SU-DHL-6 (cell line): ENCODE measurements around the gene KHSRP.

ENCODE experiments used
- H2AFZ ChIP-seq: fragments of 200-600 bp; sonication (generic); 2 replicates; pipeline ENCODE4 v1.6.1; 2014; ENCODE audit warnings: low read depth, mild to moderate bottlenecking, moderate library complexity, mixed read lengths, antibody characterized with exemption, low read length; ENCODE audit not compliant: severe bottlenecking
- H3F3A ChIP-seq: fragments of 200-600 bp; shearing (Covaris generic); 2 replicates; pipeline ENCODE4 v1.6.0; 2016; ENCODE audit warnings: antibody characterized with exemption, mild to moderate bottlenecking; ENCODE audit not compliant: insufficient read depth
- H3K27ac ChIP-seq: fragments of 200-600 bp; sonication (generic); 2 replicates; pipeline ENCODE4 v1.5.1; 2016; ENCODE audit warnings: low read depth, mild to moderate bottlenecking, low read length, moderate library complexity, mixed read lengths
- H3K27me3 ChIP-seq: fragments of 200-600 bp; sonication (generic), shearing (Covaris generic); 2 replicates; pipeline ENCODE4 v1.6.0; 2014; ENCODE audit warnings: mild to moderate bottlenecking, low read length
- H3K36me3 ChIP-seq: fragments of 200-600 bp; sonication (generic); 2 replicates; pipeline ENCODE4 v1.6.1; 2014; ENCODE audit warnings: mild to moderate bottlenecking, low read length, mixed read lengths
- H3K4me2 ChIP-seq: fragments of 300-600, 200-600 bp; shearing (Covaris generic), sonication (generic); 2 replicates; pipeline ENCODE4 v1.6.0; 2014; ENCODE audit warnings: low read length, low read depth, mild to moderate bottlenecking; ENCODE audit not compliant: poor library complexity, severe bottlenecking
- H3K4me3 ChIP-seq: fragments of 200-600 bp; sonication (generic); 2 replicates; pipeline ENCODE4 v1.5.1; 2014; ENCODE audit warnings: antibody characterized with exemption, low read length, mild to moderate bottlenecking, mixed read lengths; ENCODE audit not compliant: insufficient read depth, poor library complexity, severe bottlenecking
- H3K79me2 ChIP-seq: fragments of 200-600 bp; sonication (generic); 2 replicates; pipeline ENCODE4 v1.6.1; 2014; ENCODE audit warnings: mild to moderate bottlenecking, low read length, moderate library complexity; ENCODE audit not compliant: insufficient read depth
- H3K9ac ChIP-seq: fragments of 200-600 bp; sonication (generic); 2 replicates; pipeline ENCODE4 v1.7.0; 2014; ENCODE audit warnings: mild to moderate bottlenecking, low read length
- H3K9me2 ChIP-seq: fragments of 200-600 bp; sonication (generic); replicated peaks from 2 replicates; pipeline ENCODE4 v1.6.1; 2014; ENCODE audit warnings: low read length; ENCODE audit not compliant: insufficient read depth
- H3K9me3 ChIP-seq: fragments of 200-600 bp; sonication (generic); 2 replicates; pipeline ENCODE4 v1.6.1; 2014; ENCODE audit warnings: low read length, mixed read lengths; ENCODE audit not compliant: insufficient read depth
- H4K20me1 ChIP-seq: fragments of 200-600 bp; sonication (generic); 2 replicates; pipeline ENCODE4 v1.6.1; 2014; ENCODE audit warnings: low read depth, mild to moderate bottlenecking, antibody characterized with exemption, low read length, moderate library complexity, mixed read lengths
- EZH2phosphoT487 ChIP-seq: fragments of 200-600 bp; sonication (generic), shearing (Covaris generic); conservative IDR thresholded peaks from 2 replicates; pipeline ENCODE4 v1.6.1; 2018; ENCODE audit warnings: mild to moderate bottlenecking, antibody characterized with exemption, low read length, moderate library complexity, mixed read lengths
- TF ChIP-seq, protein P1 (sequence below): fragments of 200-600 bp; sonication (generic); IDR thresholded peaks from one replicate; pipeline ENCODE4 v1.5.1; 2017; ENCODE audit warnings: antibody characterized with exemption, mild to moderate bottlenecking, low read length, moderate library complexity; ENCODE audit not compliant: insufficient read depth, poor library complexity, severe bottlenecking

The KHSRP gene

DNA sequence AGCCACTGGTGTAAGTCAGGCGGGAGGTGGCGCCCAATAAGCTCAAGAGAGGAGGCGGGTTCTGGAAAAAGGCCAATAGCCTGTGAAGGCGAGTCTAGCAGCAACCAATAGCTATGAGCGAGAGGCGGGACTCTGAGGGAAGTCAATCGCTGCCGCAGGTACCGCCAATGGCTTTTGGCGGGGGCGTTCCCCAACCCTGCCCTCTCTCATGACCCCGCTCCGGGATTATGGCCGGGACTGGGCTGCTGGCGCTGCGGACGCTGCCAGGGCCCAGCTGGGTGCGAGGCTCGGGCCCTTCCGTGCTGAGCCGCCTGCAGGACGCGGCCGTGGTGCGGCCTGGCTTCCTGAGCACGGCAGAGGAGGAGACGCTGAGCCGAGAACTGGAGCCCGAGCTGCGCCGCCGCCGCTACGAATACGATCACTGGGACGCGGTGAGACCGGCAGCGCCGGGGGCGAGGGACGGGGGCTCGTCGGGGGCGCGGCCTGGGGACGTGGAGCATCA lies 52.0 kb downstream of the KHSRP start, which contains the start of gene ALKBH7:
Gene ALKBH7 (plus strand): TSS at position 201 of the 502 bp plus-strand sequence. CDS start 27 bp downstream, at position 228.
- H3K27ac ChIP-seq, result peak within 1 kb of the TSS; percentile 85
- 0 out of 2 replicates have a peak, but pooled peaks cover 4% of the 10 kb centered on the region for H3K36me3 ChIP-seq
- peaks cover 7% of the 10 kb centered on the region for H3F3A ChIP-seq
- no peaks in the 10 kb centered on the region for H3K27me3 ChIP-seq
- peak within 1 kb of the TSS; percentile 70 for H3K4me2 ChIP-seq
- H2AFZ ChIP-seq, result peak within 1 kb of the TSS; percentile 69
- H3K4me3 ChIP-seq, result peak within 1 kb of the TSS; percentile 81
- TF ChIP-seq, protein P1, sequence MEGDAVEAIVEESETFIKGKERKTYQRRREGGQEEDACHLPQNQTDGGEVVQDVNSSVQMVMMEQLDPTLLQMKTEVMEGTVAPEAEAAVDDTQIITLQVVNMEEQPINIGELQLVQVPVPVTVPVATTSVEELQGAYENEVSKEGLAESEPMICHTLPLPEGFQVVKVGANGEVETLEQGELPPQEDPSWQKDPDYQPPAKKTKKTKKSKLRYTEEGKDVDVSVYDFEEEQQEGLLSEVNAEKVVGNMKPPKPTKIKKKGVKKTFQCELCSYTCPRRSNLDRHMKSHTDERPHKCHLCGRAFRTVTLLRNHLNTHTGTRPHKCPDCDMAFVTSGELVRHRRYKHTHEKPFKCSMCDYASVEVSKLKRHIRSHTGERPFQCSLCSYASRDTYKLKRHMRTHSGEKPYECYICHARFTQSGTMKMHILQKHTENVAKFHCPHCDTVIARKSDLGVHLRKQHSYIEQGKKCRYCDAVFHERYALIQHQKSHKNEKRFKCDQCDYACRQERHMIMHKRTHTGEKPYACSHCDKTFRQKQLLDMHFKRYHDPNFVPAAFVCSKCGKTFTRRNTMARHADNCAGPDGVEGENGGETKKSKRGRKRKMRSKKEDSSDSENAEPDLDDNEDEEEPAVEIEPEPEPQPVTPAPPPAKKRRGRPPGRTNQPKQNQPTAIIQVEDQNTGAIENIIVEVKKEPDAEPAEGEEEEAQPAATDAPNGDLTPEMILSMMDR, result no peak
- TF ChIP-seq EZH2phosphoT487, result no peak
- no peaks in the 10 kb centered on the region for H3K9me2 ChIP-seq
- no peaks in the 10 kb centered on the region for H3K79me2 ChIP-seq
- no peaks in the 10 kb centered on the region for H3K9me3 ChIP-seq
- peak within 1 kb of the TSS; percentile 76 for H3K9ac ChIP-seq
- H4K20me1 ChIP-seq, result no peaks in the 10 kb centered on the region

- Histone ChIP-seq H3K27me3 (no peaks in the 10 kb centered on the region), H4K20me1 (no peaks in the 10 kb centered on the region), H3K4me2 (no peak overlapping the region), H3K27ac (no peak overlapping the region), H3F3A (no peaks in the 10 kb centered on the region), H3K79me2 (peaks cover 13% of the 10 kb centered on the region; the same call in 1 of the 2 replicates), H3K9me3 (no peaks in the 10 kb centered on the region), H2AFZ (no peak overlapping the region), H3K36me3 (0 out of 2 replicates have a peak, but pooled peaks cover 4% of the 10 kb centered on the region), H3K9ac (no peak overlapping the region), H3K4me3 (no peak overlapping the region), H3K9me2 (no peaks in the 10 kb centered on the region)
- TF ChIP-seq EZH2phosphoT487, result no peak
- TF ChIP-seq, protein P1, result no peak
Measured at GRCh38 chr19:6364353-6364752, 60.3 kb downstream of the KHSRP start.
